Uterus (tissue), 4 donors: ENCODE results near the gene CXCR5. TPM values are rescaled to one million over a fixed set of nuclear protein-coding genes. Genes with fewer than 3 reads are reported as not detected.

Source experiments
- DNase-seq, 2 donors: peaks; one replicate each; pipeline ENCODE4 v3.0.0-alpha.2; 2019 to 2020
- H3K27ac ChIP-seq, 2 donors: fragments of 200-600 bp; sonication (generic); 1 replicate in 1 of 2; 2 replicates in 1 of 2; pipeline ENCODE4 v1.5.1; 2016 to 2018
- H3K27me3 ChIP-seq, 2 donors: fragments of 200-600 bp; sonication (generic); one replicate each; pipeline ENCODE4 v1.5.1; 2018 to 2019; ENCODE audit warnings: control low read depth in 1 of 2
- H3K36me3 ChIP-seq, 2 donors: fragments of 200-600 bp; sonication (generic); one replicate each; pipeline ENCODE4 v1.5.1; 2019; ENCODE audit warnings: control low read depth in 1 of 2
- H3K4me1 ChIP-seq, 2 donors: fragments of 200-600 bp; sonication (generic); one replicate each; pipeline ENCODE4 v1.5.1; 2018 to 2019; ENCODE audit warnings: control low read depth in 1 of 2
- H3K4me3 ChIP-seq, 2 donors: fragments of 200-600 bp; sonication (generic); 1 replicate in 1 of 2; 2 replicates in 1 of 2; pipeline ENCODE4 v1.5.1; 2018 to 2019; ENCODE audit warnings: mild to moderate bottlenecking in 1 of 2
- H3K9me3 ChIP-seq, 2 donors: fragments of 200-600 bp; sonication (generic); one replicate each; pipeline ENCODE4 v1.5.1; 2019; ENCODE audit warnings: control low read depth in 1 of 2
- CTCF ChIP-seq, 4 experiments: fragments of 200-600 bp in 2 of 4; fragments of 450-650 bp in 2 of 4; sonication (generic) in 2 of 4; IDR thresholded peaks; one replicate each; pipeline ENCODE4 v1.5.1; 2016 to 2019; ENCODE audit warnings: antibody characterized with exemption in 4 of 4, mild to moderate bottlenecking in 2 of 4, moderate library complexity in 1 of 4
- POLR2A ChIP-seq, 2 donors: fragments of 450-650 bp; IDR thresholded peaks; one replicate each; pipeline ENCODE4 v1.6.1; 2016; ENCODE audit warnings: antibody characterized with exemption in 2 of 2, mild to moderate bottlenecking in 1 of 2, moderate library complexity in 1 of 2
- intact Hi-C: fragments of 100-400 bp; cut with DNase I; formaldehyde crosslinking; loops from one replicate; pipeline ENCODE4 v1.15.1; 2023; ENCODE audit warnings: low total_unique reads
- total RNA-seq, 4 donors: library from RNA; depleted of rRNA in 3 of 4; stranded (reverse); fragments of >200 nt in 3 of 4; gene quantifications; one replicate each; pipeline versions ENCODE4 v1.1.0 to v1.2.4, GENCODE V29; 2014 to 2023
- donor health status: DM: yes; HTN: yes; CAD: no.

The CXCR5 gene
- total RNA-seq, 4 donors from 2014 or later: 0.14 TPM; not detected in 3

DNA sequence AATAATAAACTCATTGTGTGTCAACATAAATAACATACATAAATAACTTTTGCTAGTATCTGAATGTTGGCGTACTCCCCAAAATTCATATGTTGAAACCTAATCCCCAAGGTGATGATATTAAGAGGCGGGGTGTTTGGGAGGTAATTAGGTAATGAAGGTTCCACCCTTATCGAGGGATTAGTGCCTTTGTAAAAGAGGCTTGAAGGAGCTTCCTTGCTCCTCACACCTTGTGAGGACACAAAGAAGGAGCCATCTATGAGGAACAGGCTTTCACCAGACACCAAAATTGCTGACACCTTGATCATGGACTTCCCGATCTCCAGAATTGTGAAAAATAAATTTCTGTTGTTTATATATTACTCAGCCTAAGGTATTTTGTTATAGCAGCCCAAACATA is 33.9 kb upstream of the CXCR5 start:
- TF ChIP-seq POLR2A (IDR thresholded peaks at IDR 0.05) (no peak), CTCF (IDR thresholded peaks at IDR 0.05) (no peak)
- no peaks in the 10 kb centered on the region for H3K36me3 ChIP-seq
- intact Hi-C loops: no loop called here

DNA sequence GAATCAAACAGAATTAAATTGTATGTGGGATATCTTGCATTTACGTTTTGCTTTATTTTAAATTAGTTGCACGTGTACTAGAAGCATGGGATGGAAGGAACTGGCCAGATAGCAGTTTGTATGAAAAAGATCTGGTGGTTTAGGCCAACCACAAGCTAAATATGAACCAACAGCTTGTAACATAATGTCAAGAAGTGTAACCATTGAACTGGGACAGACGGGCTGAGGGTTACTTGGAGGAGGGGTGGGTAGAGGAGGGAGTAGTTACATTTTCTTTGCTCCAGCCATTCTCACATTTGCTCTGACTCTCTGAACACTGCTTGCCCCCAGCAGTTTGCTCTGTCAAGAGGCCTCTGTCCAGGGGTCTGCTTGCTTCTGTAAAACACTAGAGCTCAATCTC is 31.7 kb upstream of the CXCR5 start:
- no peak overlapping the region for H3K4me3 ChIP-seq
- no peaks in the 10 kb centered on the region for H3K4me1 ChIP-seq
- intact Hi-C loops: no loop called here
- no peaks in the 10 kb centered on the region for H3K9me3 ChIP-seq
- no peak for DNase-seq
- H3K36me3 ChIP-seq: no peaks in the 10 kb centered on the region
- no peak overlapping the region for H3K27ac ChIP-seq
- no peaks in the 10 kb centered on the region for H3K27me3 ChIP-seq
- no peak for TF ChIP-seq CTCF (IDR thresholded peaks at IDR 0.05)
- no peak for TF ChIP-seq POLR2A (IDR thresholded peaks at IDR 0.05)

More for the DNA sequence above, 33.9 kb upstream of the CXCR5 start:
- DNase-seq: no peak
- no peak overlapping the region for H3K27ac ChIP-seq
- H3K4me1 ChIP-seq: no peaks in the 10 kb centered on the region
- H3K27me3 ChIP-seq: no peaks in the 10 kb centered on the region
- no peak overlapping the region for H3K4me3 ChIP-seq
- no peaks in the 10 kb centered on the region for H3K9me3 ChIP-seq

- Histone ChIP-seq H3K9me3 (no peaks in the 10 kb centered on the region), H3K27ac (no peak overlapping the region), H3K4me3 (no peak overlapping the region), H3K4me1 (no peaks in the 10 kb centered on the region), H3K27me3 (no peaks in the 10 kb centered on the region), H3K36me3 (no peaks in the 10 kb centered on the region)
- no peak for DNase-seq
- intact Hi-C loops: no loop called here
- TF ChIP-seq POLR2A (IDR thresholded peaks at IDR 0.05): no peak
- TF ChIP-seq CTCF (IDR thresholded peaks at IDR 0.05): no peak
Measured at GRCh38 chr11:118853678-118854077, 30.0 kb upstream of the CXCR5 start.

GRCh38 chr11:118856314-118856713 is 27.4 kb upstream of the CXCR5 start:
- Histone ChIP-seq H3K4me1 (no peaks in the 10 kb centered on the region), H3K36me3 (no peaks in the 10 kb centered on the region), H3K4me3 (no peak overlapping the region), H3K27ac (no peak overlapping the region), H3K27me3 (no peaks in the 10 kb centered on the region), H3K9me3 (no peaks in the 10 kb centered on the region)
- intact Hi-C loops: no loop called here
- DNase-seq: no peak
- TF ChIP-seq POLR2A (IDR thresholded peaks at IDR 0.05) (no peak), CTCF (IDR thresholded peaks at IDR 0.05) (no peak)

DNA sequence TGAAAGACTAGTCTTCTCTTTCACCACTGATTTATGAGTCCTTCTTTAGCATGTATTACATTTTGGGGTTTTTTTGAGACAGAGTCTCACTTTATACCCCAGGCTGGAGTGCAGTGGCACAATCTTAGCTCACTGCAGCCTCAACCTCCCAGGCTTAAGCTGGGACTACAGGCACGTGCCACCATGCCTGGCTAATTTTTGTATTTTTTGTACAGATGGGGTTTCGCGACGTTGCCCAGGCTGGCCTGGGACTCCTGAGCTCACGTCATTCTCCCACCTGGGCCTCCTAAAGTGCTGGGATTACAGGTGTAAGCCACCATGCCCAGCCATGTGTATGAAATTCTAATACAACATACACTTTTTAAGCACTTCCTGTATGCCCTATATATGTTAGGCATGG is 26.3 kb upstream of the CXCR5 start:
- intact Hi-C loops: no loop called here
- H3K27me3 ChIP-seq: no peaks in the 10 kb centered on the region
- no peak overlapping the region for H3K4me3 ChIP-seq
- no peak for DNase-seq
- no peaks in the 10 kb centered on the region for H3K36me3 ChIP-seq
- TF ChIP-seq CTCF (IDR thresholded peaks at IDR 0.05) (no peak), POLR2A (IDR thresholded peaks at IDR 0.05) (no peak)
- H3K27ac ChIP-seq: no peak overlapping the region
- H3K9me3 ChIP-seq: no peaks in the 10 kb centered on the region
- H3K4me1 ChIP-seq: no peaks in the 10 kb centered on the region
